ENCODE results near the gene PRSS33.

PRSS33 gene

DNA sequence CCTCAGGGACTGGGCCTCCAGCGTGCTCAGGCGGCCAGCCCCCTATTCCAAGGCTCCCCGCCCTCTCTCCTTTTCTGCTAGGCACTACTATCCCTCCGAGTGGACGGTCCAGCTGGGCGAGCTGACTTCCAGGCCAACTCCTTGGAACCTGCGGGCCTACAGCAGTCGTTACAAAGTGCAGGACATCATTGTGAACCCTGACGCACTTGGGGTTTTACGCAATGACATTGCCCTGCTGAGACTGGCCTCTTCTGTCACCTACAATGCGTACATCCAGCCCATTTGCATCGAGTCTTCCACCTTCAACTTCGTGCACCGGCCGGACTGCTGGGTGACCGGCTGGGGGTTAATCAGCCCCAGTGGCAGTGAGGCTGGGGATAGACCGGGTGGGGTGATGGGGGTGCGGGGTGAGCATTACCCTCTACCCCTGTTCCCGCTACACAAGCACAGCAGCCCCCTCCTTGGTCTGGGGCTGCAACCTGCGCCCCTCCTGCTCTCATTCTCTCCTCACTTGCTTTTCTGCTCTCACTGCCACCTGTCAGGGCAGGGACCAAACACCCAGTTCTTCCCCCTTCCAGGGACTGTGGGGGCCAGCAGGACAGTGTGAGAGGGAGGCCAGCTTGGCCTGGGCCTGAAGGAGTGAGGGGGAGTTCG is 12.0 kb upstream of the PRSS33 start:
- no peak for DNase-seq (ENCODE audit: low read depth in 2 of 2)

DNA sequence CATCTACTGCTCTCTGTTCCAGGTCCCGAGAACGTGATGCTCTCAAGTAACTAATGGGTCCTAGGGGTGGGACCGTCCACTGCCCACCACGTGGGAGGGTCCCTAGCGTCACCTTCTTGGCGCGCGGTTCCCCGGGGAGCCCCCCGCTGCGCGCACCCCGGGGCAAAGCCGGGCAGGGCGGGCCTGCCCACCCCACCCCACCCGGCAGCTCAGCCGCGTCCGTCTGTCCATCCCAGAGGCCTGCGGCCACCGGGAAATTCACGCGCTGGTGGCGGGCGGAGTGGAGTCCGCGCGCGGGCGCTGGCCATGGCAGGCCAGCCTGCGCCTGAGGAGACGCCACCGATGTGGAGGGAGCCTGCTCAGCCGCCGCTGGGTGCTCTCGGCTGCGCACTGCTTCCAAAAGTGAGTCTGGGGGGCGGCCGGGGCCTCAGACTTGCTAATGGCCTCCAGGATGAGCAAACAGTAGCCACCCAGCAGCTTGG is 11.4 kb upstream of the PRSS33 start:
- DNase-seq (ENCODE audit: low read depth in 2 of 2) = no peak

DNA sequence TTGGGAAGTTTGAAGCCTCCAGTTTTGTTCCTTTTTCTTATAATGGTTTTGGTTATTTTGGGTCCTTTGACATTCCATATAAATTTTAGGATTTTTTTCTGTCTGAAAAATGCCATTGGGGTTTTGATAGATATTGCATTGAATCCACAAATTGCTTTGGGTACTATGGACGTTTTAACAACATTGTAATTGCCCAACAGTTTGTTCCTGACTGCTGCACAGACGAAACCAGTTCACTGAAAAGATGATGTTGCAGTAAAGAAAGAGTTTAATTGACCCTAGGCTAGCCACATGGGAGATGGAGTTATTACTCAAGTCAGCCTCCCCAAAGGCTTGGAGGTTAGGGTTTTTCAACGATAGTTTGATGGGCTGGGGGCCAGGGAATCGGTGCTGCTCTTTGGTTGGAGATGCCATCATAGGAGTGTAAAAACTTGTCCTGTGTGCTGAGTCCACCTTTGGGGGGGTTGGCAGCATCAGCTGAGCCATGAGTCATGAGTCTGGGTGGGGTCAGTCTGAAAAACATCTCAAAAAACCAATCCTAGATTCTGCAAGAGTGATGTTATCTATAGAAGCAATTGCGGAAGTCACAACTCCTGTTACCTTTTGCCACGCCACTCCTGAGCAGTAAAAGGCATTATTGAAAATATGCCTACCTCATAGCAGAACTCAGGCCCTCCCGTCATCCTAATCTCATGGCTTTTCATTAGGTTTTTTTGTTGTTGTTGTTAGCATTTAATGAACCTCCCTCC is 8.2 kb upstream of the PRSS33 start:
- no peak for DNase-seq (ENCODE audit: low read depth in 2 of 2)

GRCh38 chr16:2792940-2793339 is 5.6 kb upstream of the PRSS33 start:
- DNase-seq (ENCODE audit: low read depth in 2 of 2) = no peak

GRCh38 chr16:2791174-2791573 is 3.8 kb upstream of the PRSS33 start:
- DNase-seq (ENCODE audit: low read depth in 2 of 2) = no peak

DNA sequence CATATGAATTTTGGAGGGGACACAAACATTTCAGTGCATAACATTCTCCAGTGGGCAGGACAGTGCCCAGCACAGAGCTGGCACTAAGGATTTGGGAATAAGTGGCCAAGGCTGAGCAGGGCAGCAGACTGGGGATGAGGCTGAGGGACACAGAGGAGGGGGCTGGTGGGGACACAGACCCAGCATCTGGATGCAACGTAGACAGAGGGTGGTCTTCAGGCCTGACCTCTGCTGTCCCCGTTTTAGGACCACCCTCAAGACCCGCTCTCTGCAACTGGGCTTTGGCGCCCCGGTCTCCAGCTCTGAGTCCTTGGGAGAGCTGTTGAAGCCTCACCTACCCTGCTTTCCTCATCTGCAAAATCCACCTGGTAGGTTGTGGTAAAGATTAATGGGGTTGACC is 3.3 kb upstream of the PRSS33 start:
- no peak for DNase-seq (ENCODE audit: low read depth in 2 of 2)

DNA sequence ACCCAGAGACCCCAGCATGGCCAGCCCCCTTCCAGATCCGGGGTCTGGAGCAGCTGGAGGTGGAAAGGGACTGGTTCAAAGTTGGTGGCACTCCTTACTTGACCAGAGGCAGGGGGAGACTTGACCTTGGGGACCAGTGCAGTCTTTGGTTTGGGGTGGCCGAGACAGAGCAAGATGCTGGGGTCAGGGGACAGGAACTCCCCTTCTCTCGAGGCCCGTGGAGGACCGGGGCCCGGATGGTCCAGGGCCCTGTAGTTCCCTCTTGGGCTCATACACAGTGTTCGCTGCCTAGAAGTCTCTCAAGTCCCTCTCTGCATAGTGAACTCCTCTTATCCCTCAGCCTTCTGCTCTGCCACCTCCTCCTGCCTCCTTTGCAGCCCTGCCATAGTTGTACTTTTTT is 601 bp upstream of the PRSS33 start:
- DNase-seq (ENCODE audit: low read depth in 2 of 2) = no peak

GRCh38 chr16:2786826-2787151 is 571 bp downstream of the PRSS33 start:
- DNase-seq (ENCODE audit: low read depth in 2 of 2) = no peak

GRCh38 chr16:2786061-2786825 is 1.1 kb downstream of the PRSS33 start:
- no peak for DNase-seq (ENCODE audit: low read depth in 2 of 2)

DNA sequence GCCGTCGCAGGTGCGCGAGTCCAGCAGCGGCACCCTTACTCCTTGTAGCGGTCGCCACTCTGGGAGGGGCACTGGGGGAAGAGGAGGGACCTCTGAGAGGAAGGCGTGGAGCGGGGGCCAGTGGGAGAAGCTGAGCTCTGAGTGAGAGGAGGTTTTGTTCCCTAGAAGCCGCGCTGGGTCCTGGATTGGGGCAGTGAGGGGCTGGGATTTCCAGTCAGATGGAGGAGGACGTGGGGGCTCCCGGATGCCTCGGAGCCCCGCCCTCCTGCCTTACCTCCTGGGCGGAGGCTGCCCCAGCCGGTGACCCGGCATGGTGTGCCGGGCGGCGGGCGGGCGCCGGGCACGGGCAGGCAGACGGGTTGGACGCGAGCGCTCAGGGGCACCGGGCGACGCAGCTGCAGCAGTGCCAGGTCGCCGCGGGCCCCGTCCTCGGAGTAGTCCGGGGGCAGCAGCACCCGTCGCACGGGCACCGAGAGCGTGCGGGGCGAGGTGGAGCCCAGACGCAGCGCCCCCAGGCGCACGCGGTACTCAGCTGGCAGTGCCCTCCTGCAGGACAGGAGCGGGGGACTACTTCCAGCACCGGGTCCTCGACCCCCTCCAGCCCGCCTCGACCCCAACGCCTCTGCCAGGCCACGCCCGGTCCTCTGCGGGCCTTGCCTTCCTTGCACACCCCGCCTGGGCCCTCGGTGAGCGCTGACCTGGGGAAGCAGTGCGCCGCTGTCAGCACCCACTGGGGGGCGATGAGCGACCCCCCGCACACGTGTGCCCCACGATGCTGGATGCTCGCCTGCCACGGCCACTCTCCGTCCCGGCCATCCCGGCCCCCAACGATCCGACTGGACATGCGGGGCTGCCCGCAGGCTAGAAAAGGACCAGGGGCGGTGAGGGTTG is 2.0 kb downstream of the PRSS33 start:
- DNase-seq (ENCODE audit: low read depth in 2 of 2) = no peak

GRCh38 chr16:2784358-2785100 is 2.8 kb downstream of the PRSS33 start:
- no peak for DNase-seq (ENCODE audit: low read depth in 2 of 2)

DNA sequence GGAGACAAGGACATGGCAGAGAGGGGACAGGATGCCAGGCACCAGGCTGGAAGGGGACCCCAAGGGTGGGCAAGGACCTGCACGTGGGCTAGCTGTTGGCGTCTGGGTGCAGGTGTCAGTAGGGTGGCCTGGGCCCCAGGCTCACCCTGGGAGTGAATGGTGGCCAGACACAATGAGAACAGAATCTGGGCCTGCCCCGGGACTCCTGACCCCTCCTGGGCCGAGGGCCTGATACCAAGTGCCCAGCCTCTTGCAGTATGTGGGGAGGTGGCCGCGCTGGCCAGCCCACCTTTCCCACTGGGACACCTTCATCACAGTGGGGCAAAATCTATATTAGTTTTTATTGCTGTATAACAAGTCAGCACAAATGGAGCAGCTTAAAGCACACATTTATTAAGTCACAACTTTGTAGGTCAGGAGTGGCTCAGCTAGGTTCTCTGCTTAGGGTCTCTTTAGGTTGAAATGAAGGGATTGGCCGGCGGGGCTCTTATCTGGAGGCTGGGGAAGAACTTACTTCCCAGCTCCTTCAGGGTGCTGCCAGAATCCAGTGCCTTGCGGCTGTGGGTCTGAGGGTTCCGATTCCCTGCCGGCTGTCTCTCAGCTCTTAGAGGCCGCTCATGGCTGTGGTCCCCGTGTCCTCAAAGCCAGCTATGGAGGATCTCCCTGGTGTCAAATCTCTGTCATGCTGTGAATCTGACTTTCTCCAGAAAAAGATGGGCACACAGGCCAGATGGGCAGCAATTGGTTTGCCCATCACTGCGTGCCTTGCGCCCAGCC is 3.6 kb downstream of the PRSS33 start:
- DNase-seq (ENCODE audit: low read depth in 2 of 2) = no peak

- DNase-seq (ENCODE audit: low read depth in 2 of 2) = no peak
These were observed 4.6 kb downstream of the PRSS33 start for GRCh38 chr16:2782583-2783351.

DNA sequence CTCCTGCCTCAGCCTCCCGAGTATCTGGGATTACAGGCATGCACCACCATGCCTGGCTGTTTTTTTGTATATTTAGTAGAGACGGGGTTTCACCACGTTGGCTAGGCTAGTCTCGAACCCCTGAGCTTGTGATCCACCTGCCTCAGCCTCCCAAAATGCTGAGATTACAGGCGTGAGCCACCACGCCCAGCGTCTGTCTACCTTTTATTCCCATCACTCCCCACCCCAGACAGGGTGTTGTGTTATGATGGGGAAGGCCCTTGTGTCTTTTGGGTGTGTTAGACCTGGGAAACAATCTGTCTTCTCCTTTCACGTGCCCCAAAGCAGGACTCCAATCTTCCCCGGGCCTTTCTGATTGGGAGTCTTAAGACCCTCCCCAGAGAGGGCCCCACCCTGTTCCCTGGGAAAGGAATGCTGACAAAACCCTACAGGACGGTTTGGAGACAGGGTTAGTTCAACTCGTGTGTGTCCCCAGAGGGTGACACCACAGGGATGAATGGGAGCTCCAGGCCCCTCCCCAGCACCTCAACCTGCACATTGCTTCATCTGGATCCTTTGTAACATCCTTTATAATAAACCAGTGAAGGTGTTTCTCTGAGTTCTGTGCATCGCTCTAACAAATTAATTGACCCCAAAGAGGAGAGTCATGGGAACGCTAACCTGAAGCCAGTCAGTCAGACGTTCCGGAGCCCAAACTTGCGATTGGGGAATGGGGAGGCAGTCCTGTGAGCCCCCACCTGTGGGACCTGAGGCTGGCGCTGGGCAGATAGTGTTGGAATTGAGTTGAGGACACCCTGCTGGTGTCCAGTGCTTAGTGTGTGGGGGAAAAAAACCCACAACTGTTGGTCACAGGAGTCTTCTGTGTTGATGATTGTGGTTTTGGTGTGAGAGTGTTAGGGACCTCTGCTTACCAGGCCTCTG is 7.1 kb downstream of the PRSS33 start:
- DNase-seq (ENCODE audit: low read depth in 2 of 2) = no peak

GRCh38 chr16:2779151-2779920 is 8.0 kb downstream of the PRSS33 start:
- no peak for DNase-seq (ENCODE audit: low read depth in 2 of 2)

DNA sequence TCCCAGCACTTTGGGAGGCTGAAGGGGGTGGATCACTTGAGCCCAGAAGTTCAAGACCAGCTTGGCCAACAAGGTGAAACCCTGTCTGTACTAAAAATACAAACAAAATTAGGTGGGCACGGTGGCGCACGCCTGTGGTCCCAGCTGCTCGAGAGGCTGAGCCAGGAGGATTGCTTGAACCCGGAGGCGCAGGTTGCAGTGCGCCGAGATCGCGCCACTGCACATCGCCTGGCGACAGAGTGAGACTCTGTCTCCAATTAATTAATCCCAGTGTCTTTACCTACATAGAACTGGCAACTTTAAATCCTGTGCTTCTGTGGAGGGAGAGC is 8.8 kb downstream of the PRSS33 start:
- DNase-seq (ENCODE audit: low read depth in 2 of 2) = no peak

- DNase-seq (ENCODE audit: low read depth in 2 of 2) = no peak
These were observed 9.3 kb downstream of the PRSS33 start for GRCh38 chr16:2777903-2778629.
